PFSK-1 (cell line): ENCODE data around the gene ANO6.

Experiments
- FOXP2 ChIP-seq: optimal IDR thresholded peaks from 2 replicates; pipeline ENCODE3; 2011; ENCODE audit warnings: borderline replicate concordance, control low read depth, inconsistent platforms; ENCODE audit not compliant: insufficient read depth; ENCODE audit errors: extremely low read length, extremely low read depth
- POLR2AphosphoS5 ChIP-seq: IDR thresholded peaks from 2 replicates; pipeline ENCODE4 v1.6.1; 2012; ENCODE audit warnings: low read depth, mild to moderate bottlenecking, control low read depth, low read length, moderate library complexity
- REST ChIP-seq, 2 experiments: IDR thresholded peaks; 2 replicates each; pipeline versions ENCODE4 v1.6.1 to v1.8.0; 2011 to 2012; ENCODE audit warnings: low read depth in 2 of 2, low read length in 2 of 2, control low read depth in 1 of 2, inconsistent platforms in 1 of 2, mild to moderate bottlenecking in 1 of 2, moderate library complexity in 1 of 2; ENCODE audit not compliant: insufficient read depth in 1 of 2
- SIN3A ChIP-seq: IDR thresholded peaks from 2 replicates; pipeline ENCODE4 v1.6.1; 2012; ENCODE audit warnings: mild to moderate bottlenecking, low read length, moderate library complexity, borderline replicate concordance; ENCODE audit not compliant: insufficient read depth
- TAF1 ChIP-seq: IDR thresholded peaks from 2 replicates; pipeline ENCODE4 v1.6.1; 2012; ENCODE audit warnings: low read length, control low read depth, borderline replicate concordance; ENCODE audit not compliant: insufficient read depth

Gene ANO6

GRCh38 chr12:45203767-45204166 lies 12.1 kb upstream of the ANO6 start:
- TF ChIP-seq TAF1 (no peak), REST (IDR thresholded peaks at IDR 0.05; ENCODE audit: insufficient read depth in 1 of 2, low read depth in 2 of 2, low read length in 2 of 2) (no peak), FOXP2 (no peak), POLR2AphosphoS5 (no peak), SIN3A (no peak)

DNA sequence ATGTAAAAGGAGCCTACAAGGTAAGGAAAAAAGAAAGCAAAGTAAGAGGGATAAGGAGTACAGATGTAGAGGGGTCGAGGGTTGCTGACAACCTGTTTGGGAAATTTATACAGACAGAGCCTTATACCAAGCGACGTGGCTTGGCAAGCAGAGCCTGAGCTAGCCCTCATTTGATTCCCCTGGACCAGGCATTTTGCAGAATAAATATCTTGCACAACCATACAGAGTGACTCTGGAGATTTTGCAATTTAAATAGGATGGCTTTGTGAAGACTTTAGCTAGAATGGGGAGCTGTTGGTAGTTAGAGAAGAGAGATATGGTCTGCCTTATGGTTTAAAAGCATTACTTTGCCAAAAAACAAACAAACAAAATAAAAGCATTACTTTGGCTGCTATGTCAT lies 11.1 kb upstream of the ANO6 start:
- TF ChIP-seq REST (IDR thresholded peaks at IDR 0.05; ENCODE audit: insufficient read depth in 1 of 2, low read depth in 2 of 2, low read length in 2 of 2) = no peak
- TF ChIP-seq TAF1 = no peak
- TF ChIP-seq FOXP2 = no peak
- TF ChIP-seq POLR2AphosphoS5 = no peak
- no peak for TF ChIP-seq SIN3A

DNA sequence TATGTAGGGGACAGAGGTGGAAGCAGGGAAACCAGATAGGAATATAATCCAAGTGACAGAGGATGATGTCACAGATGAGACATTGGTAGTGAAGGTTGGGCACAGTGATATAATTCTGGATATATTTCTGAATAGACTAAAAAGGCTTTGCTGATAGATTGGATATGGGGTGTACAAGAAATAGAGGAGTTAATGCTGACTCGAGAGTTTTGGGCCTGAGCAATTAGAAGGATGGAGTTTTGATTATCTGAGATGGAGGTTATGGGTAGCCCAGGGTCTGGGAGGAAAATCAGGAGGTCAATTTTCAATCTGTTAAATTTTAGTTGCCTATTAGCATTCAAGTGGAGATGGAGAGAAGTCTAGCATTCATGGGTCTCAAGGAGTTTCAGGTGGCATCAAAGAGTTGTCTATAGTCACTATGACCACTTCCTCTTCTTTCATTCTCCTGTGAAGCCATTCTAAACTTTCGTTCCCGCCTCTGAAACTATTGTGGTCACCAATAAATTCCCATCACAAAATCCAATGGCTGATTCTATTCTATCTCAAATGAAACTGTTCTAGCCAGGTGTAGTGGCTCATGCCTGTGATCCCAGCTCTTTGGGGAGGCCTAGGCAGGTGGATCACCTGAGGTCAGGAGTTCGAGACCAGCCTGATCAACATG lies 10.6 kb upstream of the ANO6 start:
- TF ChIP-seq POLR2AphosphoS5 = no peak
- TF ChIP-seq TAF1 = no peak
- no peak for TF ChIP-seq REST (IDR thresholded peaks at IDR 0.05; ENCODE audit: insufficient read depth in 1 of 2, low read depth in 2 of 2, low read length in 2 of 2)
- TF ChIP-seq SIN3A = no peak
- no peak for TF ChIP-seq FOXP2

GRCh38 chr12:45208604-45209487 lies 7.0 kb upstream of the ANO6 start:
- TF ChIP-seq TAF1 = no peak
- TF ChIP-seq POLR2AphosphoS5 = no peak
- no peak for TF ChIP-seq FOXP2
- no peak for TF ChIP-seq SIN3A
- no peak for TF ChIP-seq REST (IDR thresholded peaks at IDR 0.05; ENCODE audit: insufficient read depth in 1 of 2, low read depth in 2 of 2, low read length in 2 of 2)
